Measurements from ENCODE around the gene CAMK1D.

- TF ChIP-seq, protein P1, sequence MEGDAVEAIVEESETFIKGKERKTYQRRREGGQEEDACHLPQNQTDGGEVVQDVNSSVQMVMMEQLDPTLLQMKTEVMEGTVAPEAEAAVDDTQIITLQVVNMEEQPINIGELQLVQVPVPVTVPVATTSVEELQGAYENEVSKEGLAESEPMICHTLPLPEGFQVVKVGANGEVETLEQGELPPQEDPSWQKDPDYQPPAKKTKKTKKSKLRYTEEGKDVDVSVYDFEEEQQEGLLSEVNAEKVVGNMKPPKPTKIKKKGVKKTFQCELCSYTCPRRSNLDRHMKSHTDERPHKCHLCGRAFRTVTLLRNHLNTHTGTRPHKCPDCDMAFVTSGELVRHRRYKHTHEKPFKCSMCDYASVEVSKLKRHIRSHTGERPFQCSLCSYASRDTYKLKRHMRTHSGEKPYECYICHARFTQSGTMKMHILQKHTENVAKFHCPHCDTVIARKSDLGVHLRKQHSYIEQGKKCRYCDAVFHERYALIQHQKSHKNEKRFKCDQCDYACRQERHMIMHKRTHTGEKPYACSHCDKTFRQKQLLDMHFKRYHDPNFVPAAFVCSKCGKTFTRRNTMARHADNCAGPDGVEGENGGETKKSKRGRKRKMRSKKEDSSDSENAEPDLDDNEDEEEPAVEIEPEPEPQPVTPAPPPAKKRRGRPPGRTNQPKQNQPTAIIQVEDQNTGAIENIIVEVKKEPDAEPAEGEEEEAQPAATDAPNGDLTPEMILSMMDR (IDR thresholded peaks at IDR 0.05): no peak
- TF ChIP-seq POLR2A (IDR thresholded peaks at IDR 0.05) (no peak), EP300 (IDR thresholded peaks at IDR 0.05; ENCODE audit: low read depth) (no peak), POLR2AphosphoS5 (IDR thresholded peaks at IDR 0.05) (no peak)
These were observed 45.1 kb downstream of the CAMK1D start for GRCh38 chr10:12394241-12395033.
